HS-27A (cell line): ENCODE measurements around the gene ANKRD40.
"Not testable (repeated sequence)": the region's sequence is repeated elsewhere in the genome, so short reads cannot be mapped to it uniquely, and the experiment has no call there.

ENCODE experiments used
- DNase-seq: peaks from one replicate; pipeline ENCODE4 v3.0.0-alpha.2; 2012; ENCODE audit warnings: low read depth, missing footprints

The ANKRD40 gene

GRCh38 chr17:50707289-50708049 lies at the start of gene ANKRD40:
Gene ANKRD40 (minus strand): TSS chr17:50707914. CDS start chr17:50707654, 260 bp downstream.
- DNase-seq, result peak; percentile 85

DNA sequence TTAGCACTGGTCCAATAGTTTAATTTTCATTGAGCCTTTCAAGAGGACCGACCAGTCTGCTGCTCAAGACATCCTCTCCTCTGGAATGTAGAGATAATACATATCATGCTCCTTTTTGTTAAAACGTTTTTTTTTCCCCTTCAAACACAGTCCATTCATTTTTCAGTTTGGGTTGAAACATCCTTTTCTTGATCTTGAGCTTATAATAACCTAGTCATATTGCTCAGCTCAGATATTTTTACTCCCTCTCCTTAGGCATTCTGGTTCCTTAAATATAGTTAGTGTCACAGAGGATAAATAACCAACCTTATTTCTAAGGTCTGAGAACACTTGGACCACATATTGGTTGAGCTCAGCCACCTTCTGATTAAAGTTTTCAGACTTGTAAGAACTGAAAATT lies 46.8 kb upstream of the ANKRD40 start:
- no peak for DNase-seq

DNA sequence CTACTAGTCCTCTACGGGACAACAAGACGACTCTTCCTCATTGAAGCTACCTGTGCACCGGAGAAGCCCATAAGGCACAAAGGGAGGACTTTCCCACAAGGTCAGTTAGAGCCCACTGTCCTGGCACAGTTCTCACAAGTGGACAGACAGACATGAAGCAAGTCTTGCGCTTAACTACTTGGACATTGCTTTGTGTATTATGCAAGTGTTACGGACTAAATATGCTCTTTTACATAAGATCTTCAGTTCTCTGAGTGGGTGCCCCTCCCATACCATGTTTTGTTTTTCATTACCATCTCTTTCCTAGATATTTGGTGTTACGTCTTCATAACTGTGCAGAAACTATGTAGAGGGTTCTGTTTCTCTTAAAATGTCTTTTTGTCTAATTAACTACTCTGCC lies 41.5 kb upstream of the ANKRD40 start:
- DNase-seq, result no peak

DNA sequence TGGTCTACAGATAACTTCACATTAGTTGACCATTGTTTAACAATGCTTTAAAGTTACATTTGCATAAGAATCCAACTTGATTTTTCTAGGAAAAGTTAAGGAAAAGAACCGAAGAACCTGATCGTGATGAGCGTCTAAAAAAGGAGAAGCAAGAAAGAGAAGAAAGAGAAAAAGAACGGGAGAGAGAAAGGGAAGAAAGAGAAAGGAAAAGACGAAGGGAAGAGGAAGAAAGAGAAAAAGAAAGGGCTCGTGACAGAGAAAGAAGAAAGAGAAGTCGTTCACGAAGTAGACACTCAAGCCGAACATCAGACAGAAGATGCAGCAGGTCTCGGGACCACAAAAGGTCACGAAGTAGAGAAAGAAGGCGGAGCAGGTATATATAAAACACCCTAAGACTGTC lies 37.9 kb upstream of the ANKRD40 start:
- DNase-seq, result no peak

- no peak for DNase-seq
These were observed 31.4 kb upstream of the ANKRD40 start for GRCh38 chr17:50739098-50739497.

- DNase-seq, result no peak
These were observed 29.5 kb upstream of the ANKRD40 start for GRCh38 chr17:50737118-50737698.

DNA sequence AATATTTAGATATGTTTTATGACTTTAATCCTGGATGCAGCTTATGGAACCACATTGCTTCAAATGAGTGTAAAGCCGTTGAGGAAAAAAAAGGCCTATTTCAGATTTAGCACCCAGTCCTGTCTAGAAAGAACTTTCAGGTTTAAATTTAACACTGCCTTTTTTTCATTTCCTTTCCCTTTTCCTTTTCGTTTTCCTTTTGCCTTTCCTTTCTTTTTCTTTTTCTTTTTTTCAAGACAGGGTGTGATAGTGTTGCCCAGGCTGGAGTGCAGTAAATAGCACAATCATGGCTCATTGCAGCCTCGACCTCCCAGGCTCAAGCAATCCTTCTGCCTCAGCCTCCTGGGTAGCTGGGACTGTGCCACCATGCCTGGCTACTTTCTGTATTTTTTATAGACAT lies 27.6 kb upstream of the ANKRD40 start:
- DNase-seq, result no peak

- DNase-seq, result no peak
These were observed 24.1 kb upstream of the ANKRD40 start for GRCh38 chr17:50731575-50732460.

- no peak for DNase-seq
These were observed 21.4 kb upstream of the ANKRD40 start for GRCh38 chr17:50728881-50729765.

DNA sequence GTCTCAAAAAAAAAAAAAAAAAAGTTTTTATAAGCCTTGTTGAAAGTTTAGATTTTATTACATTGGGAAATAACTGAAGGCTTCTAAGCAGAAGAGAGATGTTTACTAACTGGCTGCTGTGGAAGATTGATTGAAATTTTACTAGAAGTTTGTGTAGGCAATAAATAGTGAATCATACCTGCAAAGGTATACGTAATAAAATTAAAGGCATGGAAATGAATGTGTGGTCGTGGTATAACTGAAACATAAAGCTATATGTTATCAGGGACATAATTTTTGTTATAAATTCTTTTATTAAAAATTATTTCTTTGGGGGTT lies 20.4 kb upstream of the ANKRD40 start:
- no peak for DNase-seq

DNA sequence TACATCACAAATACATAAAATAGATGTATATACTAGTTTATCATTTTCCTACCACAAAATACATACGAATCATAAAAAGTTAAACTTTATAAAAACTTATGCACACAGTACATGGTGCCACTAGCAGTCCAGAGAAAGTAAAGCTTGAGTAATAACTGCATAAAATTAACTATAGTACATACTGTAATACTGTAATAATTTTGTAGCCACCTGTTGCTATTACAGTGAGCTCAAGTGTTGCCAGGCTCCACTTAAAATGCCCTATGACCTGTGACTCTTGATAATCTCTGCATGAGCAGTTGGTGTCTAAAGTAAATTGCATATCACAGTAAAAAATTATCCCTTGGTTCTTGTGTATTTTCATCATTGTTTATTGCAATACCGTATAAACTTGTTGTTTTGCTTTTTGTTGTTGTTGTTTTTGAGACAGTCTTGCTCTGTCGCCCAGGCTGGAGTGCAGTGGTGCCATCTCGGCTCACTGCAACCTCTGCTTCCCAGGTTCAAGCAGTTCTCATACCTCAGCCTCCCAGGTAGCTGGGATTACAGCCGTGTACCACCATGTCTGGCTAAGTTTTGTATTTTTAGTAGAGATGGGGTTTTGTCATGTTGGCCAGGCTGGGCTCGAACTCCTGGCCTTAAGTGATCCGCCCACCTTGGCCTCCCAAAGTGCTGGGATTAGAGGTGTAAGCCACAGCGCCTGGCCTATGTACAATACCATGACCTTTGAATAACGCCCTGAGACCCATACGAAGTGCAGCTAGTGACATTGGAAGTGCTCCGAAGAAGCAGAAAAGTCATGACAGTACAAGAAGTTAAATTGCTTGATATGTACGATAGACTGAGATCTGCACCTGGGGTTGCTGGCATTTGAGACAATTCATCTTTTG lies 18.3 kb upstream of the ANKRD40 start:
- no peak for DNase-seq

- not testable (repeated sequence) for DNase-seq
These were observed 16.9 kb upstream of the ANKRD40 start for GRCh38 chr17:50724622-50725021.

DNA sequence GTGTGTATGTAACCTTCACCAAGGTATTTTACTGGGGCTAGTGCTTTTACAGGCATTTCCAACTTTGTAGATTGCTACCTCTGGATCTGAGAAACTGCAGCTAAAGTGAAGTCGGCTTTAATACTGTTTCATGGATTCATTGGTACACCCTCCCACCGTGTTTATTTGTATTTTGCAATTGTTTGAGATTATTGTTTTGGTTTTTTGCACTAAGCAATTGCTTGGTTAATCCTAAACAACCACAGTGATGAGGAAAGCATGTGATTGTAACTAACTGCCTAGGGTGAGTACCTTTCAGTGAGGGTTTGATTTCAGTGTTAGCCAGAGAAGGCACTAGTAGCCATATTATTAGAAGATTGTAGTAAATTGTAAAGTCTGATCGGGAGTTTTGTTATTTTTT lies 15.0 kb upstream of the ANKRD40 start:
- DNase-seq, result no peak

GRCh38 chr17:50721194-50722010 lies 13.7 kb upstream of the ANKRD40 start:
- DNase-seq, result no peak

DNA sequence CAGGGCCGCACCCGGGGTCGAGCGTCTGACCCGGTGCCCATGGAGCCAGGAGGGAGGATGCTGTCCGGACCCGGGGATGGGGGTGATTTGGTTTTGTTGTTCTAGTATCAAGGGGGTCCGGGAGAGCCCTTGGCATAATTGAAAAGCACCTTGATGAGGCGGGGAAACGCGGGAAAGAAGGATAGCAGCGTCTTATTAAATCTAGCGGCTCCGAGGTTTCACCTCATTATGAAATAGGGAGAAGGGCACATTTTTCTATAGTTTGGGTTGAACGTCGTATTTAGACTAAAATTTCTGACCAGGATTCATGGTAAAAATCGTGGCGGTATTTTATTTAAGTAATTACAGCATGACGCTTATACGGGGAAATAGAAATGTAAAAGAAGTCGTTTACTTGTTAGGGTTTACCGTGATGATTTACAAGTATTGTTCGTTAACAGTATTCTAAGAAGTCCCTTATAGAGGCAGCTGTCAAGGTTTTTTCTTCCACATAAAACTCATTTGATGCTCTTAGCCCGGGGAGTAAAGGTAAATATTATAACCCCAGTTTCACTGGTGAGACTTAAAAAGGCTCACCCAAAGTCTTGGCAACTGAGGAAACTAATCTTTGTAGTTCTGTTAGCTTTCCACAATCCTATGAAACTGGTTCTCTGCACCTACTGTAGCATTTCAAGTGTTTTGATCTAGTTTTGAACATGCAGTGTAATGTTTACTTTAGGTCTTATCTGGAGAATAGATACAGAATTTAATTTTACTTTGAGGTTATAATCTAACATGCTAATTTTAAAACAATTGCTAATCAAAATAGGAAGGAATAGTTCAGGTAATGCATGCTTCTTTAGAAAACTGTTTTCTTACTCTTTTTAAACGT lies 12.4 kb upstream of the ANKRD40 start:
- no peak for DNase-seq

- DNase-seq, result peak; percentile 86
These were observed 11.6 kb upstream of the ANKRD40 start, which contains the start of gene LUC7L3 for GRCh38 chr17:50719144-50719923. Gene LUC7L3 (plus strand): TSS chr17:50719603. CDS start chr17:50719733, 130 bp downstream.

- DNase-seq, result no peak
These were observed 7.8 kb upstream of the ANKRD40 start for GRCh38 chr17:50715471-50715870.

GRCh38 chr17:50712641-50713040 lies 4.9 kb upstream of the ANKRD40 start:
- no peak for DNase-seq
